ENCODE results near the gene GARNL3.

The GARNL3 gene

DNA sequence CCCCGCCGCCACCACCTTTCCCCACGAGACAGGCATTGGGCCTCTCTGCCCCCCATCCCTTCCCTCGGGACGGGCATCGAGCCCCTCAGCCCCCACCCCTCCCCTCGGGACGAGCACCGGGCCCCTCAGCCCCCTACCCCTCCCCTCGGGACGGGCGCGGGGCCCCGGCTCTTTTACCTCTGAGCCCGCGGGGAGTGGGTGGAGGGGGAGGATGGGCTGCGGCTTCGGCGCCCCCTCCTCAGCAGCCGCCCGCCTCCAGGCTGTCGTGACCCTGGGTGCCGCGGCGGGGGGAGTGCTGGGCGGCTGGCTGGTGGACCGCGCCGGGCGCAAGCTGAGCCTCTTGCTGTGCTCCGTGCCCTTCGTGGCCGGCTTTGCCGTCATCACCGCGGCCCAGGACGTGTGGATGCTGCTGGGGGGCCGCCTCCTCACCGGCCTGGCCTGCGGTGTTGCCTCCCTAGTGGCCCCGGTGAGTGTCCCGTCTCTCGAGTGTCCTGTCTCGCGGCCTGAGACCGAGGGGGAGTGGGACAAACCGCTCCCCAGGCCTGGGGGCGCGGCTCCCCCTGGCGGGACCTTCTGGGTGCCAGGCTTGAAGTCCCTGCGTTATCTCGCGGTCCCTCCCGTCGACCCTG lies 133.2 kb downstream of the GARNL3 start:
- peaks cover 83% of the 10 kb centered on the region for H3K27me3 ChIP-seq (ENCODE audit: insufficient read depth, low read length, poor library complexity, severe bottlenecking)
- H3K4me1 ChIP-seq (ENCODE audit: insufficient read depth, low read length, poor library complexity, severe bottlenecking): no peaks in the 10 kb centered on the region
- no peaks in the 10 kb centered on the region for H3K9me3 ChIP-seq (ENCODE audit: insufficient read depth, low read depth, low read length)
- H2AFZ ChIP-seq (ENCODE audit: low read length): no peak overlapping the region
- H4K20me1 ChIP-seq (ENCODE audit: insufficient read depth, low read length, poor library complexity, severe bottlenecking): no peaks in the 10 kb centered on the region
- no peaks in the 10 kb centered on the region for H3K79me2 ChIP-seq (ENCODE audit: insufficient read depth, low read length)
- H3K4me2 ChIP-seq (ENCODE audit: low read depth, low read length, poor library complexity, severe bottlenecking): no peak overlapping the region
- H3F3A ChIP-seq (ENCODE audit: low read depth): no peaks in the 10 kb centered on the region
- TF ChIP-seq CTCF (conservative IDR thresholded peaks at IDR 0.05; ENCODE audit: low read length): no peak
- no peak for TF ChIP-seq EZH2phosphoT487 (IDR thresholded peaks at IDR 0.05; ENCODE audit: borderline replicate concordance)
- H3K9me2 ChIP-seq (replicated peaks; ENCODE audit: low read depth, low read length): no peaks in the 10 kb centered on the region
- no peak overlapping the region for H3K4me3 ChIP-seq (ENCODE audit: low read length, poor library complexity, severe bottlenecking)
- H3K36me3 ChIP-seq (ENCODE audit: insufficient read depth, low read length): no peaks in the 10 kb centered on the region
- H3K9ac ChIP-seq (ENCODE audit: low read depth, low read length, poor library complexity, severe bottlenecking): no peak overlapping the region

GRCh38 chr9:127398275-127398647 lies 133.7 kb downstream of the GARNL3 start:
- H3F3A ChIP-seq (ENCODE audit: low read depth): no peaks in the 10 kb centered on the region
- no peaks in the 10 kb centered on the region for H3K79me2 ChIP-seq (ENCODE audit: insufficient read depth, low read length)
- no peaks in the 10 kb centered on the region for H4K20me1 ChIP-seq (ENCODE audit: insufficient read depth, low read length, poor library complexity, severe bottlenecking)
- no peaks in the 10 kb centered on the region for H3K9me2 ChIP-seq (replicated peaks; ENCODE audit: low read depth, low read length)
- no peak overlapping the region for H2AFZ ChIP-seq (ENCODE audit: low read length)
- no peak overlapping the region for H3K9ac ChIP-seq (ENCODE audit: low read depth, low read length, poor library complexity, severe bottlenecking)
- no peak overlapping the region for H3K4me3 ChIP-seq (ENCODE audit: low read length, poor library complexity, severe bottlenecking)
- H3K4me2 ChIP-seq (ENCODE audit: low read depth, low read length, poor library complexity, severe bottlenecking): no peak overlapping the region
- no peaks in the 10 kb centered on the region for H3K4me1 ChIP-seq (ENCODE audit: insufficient read depth, low read length, poor library complexity, severe bottlenecking)
- TF ChIP-seq CTCF (conservative IDR thresholded peaks at IDR 0.05; ENCODE audit: low read length) (no peak), EZH2phosphoT487 (IDR thresholded peaks at IDR 0.05; ENCODE audit: borderline replicate concordance) (no peak)
- H3K9me3 ChIP-seq (ENCODE audit: insufficient read depth, low read depth, low read length): no peaks in the 10 kb centered on the region
- H3K27me3 ChIP-seq (ENCODE audit: insufficient read depth, low read length, poor library complexity, severe bottlenecking): peaks cover 80% of the 10 kb centered on the region
- no peaks in the 10 kb centered on the region for H3K36me3 ChIP-seq (ENCODE audit: insufficient read depth, low read length)

- Histone ChIP-seq H3K27me3 (ENCODE audit: insufficient read depth, low read length, poor library complexity, severe bottlenecking) (peaks cover 74% of the 10 kb centered on the region), H3F3A (ENCODE audit: low read depth) (no peaks in the 10 kb centered on the region), H3K4me3 (ENCODE audit: low read length, poor library complexity, severe bottlenecking) (no peak overlapping the region), H3K4me2 (ENCODE audit: low read depth, low read length, poor library complexity, severe bottlenecking) (no peak overlapping the region), H3K9ac (ENCODE audit: low read depth, low read length, poor library complexity, severe bottlenecking) (no peak overlapping the region), H3K4me1 (ENCODE audit: insufficient read depth, low read length, poor library complexity, severe bottlenecking) (no peaks in the 10 kb centered on the region), H4K20me1 (ENCODE audit: insufficient read depth, low read length, poor library complexity, severe bottlenecking) (no peaks in the 10 kb centered on the region), H3K79me2 (ENCODE audit: insufficient read depth, low read length) (no peaks in the 10 kb centered on the region), H3K9me3 (ENCODE audit: insufficient read depth, low read depth, low read length) (no peaks in the 10 kb centered on the region), H3K36me3 (ENCODE audit: insufficient read depth, low read length) (no peaks in the 10 kb centered on the region), H3K9me2 (replicated peaks; ENCODE audit: low read depth, low read length) (no peaks in the 10 kb centered on the region), H2AFZ (ENCODE audit: low read length) (no peak overlapping the region)
- TF ChIP-seq CTCF (conservative IDR thresholded peaks at IDR 0.05; ENCODE audit: low read length) (no peak), EZH2phosphoT487 (IDR thresholded peaks at IDR 0.05; ENCODE audit: borderline replicate concordance) (no peak)
Measured at GRCh38 chr9:127398715-127399400, 134.3 kb downstream of the GARNL3 start.

Measured in Loucy (cell line).